Globus pallidus (tissue), 1 donor: Measurements from ENCODE around the gene ARHGAP45.

Source experiments
- DNase-seq: peaks from one replicate; pipeline ENCODE4 v3.0.0-alpha.2; 2015; ENCODE audit warnings: low spot score

Gene ARHGAP45

GRCh38 chr19:1136201-1136600, 69.2 kb downstream of the ARHGAP45 start:
- no peak for DNase-seq
